ENCODE measurements around the gene SIGLECL1. TPM values are rescaled to one million over a fixed set of nuclear protein-coding genes. Genes with fewer than 3 reads are reported as not detected.

SIGLECL1 gene
- total and polyA plus RNA-seq, 4 donors, result 0.03 TPM; not detected in 3

DNA sequence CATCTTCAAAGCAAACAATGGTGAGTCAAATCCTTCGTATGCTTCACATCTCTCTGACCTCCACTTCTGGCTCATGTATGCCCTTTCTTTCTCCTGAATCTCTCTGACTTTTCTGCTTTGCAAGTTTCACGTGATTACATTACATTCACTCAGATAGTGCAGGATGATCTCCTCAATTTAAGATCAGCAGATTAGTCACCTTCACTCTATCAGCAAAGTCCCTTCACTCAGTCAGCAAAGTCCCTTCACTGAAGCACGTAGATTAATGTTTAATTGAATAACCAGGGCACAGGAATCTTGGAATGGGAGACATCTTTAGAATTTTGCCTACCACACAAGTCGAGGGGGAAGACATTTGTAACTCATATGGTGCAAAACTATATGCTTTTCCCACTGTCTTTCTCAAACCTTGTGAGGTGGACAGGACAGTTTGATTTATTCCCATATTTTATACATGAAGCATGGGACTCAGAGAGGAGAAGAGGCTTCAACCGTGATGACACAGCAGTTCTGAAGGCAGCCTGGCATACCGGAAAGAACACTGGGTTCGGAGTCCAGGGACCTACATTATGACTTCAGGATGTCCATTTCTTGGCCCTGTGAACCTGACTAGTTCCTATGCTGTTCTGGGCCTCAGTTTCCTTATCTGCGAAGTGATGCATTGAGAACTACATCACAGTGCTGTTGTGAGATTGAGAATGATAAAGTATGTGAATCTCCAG lies 23.3 kb downstream of the SIGLECL1 start:
- peaks cover 0 to 9% (median 0%) of the 10 kb centered on the region in 3 donors for H3K27me3 ChIP-seq (ENCODE audit: control insufficient read depth in 3 of 3, insufficient read depth in 3 of 3, low read length in 2 of 3)
- H3K36me3 ChIP-seq (ENCODE audit: control insufficient read depth in 4 of 4, insufficient read depth in 4 of 4, low read length in 4 of 4), result no peaks in the 10 kb centered on the region
- H3K4me3 ChIP-seq, result no peak overlapping the region
- no peak overlapping the region for H3K9ac ChIP-seq (ENCODE audit: insufficient read depth in 1 of 2, low read length in 2 of 2)
- ATAC-seq (ENCODE audit: insufficient read depth, low FRiP score) (no peak), DNase-seq (no peak)
- 77 to 88% methylated on average over 8 of the region's 8 CpGs for WGBS, 2 donors
- TF ChIP-seq, protein P1, sequence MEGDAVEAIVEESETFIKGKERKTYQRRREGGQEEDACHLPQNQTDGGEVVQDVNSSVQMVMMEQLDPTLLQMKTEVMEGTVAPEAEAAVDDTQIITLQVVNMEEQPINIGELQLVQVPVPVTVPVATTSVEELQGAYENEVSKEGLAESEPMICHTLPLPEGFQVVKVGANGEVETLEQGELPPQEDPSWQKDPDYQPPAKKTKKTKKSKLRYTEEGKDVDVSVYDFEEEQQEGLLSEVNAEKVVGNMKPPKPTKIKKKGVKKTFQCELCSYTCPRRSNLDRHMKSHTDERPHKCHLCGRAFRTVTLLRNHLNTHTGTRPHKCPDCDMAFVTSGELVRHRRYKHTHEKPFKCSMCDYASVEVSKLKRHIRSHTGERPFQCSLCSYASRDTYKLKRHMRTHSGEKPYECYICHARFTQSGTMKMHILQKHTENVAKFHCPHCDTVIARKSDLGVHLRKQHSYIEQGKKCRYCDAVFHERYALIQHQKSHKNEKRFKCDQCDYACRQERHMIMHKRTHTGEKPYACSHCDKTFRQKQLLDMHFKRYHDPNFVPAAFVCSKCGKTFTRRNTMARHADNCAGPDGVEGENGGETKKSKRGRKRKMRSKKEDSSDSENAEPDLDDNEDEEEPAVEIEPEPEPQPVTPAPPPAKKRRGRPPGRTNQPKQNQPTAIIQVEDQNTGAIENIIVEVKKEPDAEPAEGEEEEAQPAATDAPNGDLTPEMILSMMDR (IDR thresholded peaks at IDR 0.05; ENCODE audit: control extremely low read depth, extremely low read depth), result no peak
- H3K4me1 ChIP-seq (ENCODE audit: control insufficient read depth in 5 of 5, insufficient read depth in 5 of 5, low read length in 5 of 5), result no peaks in the 10 kb centered on the region
- H3K9me3 ChIP-seq (ENCODE audit: control insufficient read depth in 4 of 4, insufficient read depth in 3 of 4, low read length in 3 of 4), result peaks cover 0 to 2% (median 0%) of the 10 kb centered on the region in 4 donors
- no peak overlapping the region for H3K27ac ChIP-seq (ENCODE audit: low read depth in 1 of 2, low read length in 1 of 2)

DNA sequence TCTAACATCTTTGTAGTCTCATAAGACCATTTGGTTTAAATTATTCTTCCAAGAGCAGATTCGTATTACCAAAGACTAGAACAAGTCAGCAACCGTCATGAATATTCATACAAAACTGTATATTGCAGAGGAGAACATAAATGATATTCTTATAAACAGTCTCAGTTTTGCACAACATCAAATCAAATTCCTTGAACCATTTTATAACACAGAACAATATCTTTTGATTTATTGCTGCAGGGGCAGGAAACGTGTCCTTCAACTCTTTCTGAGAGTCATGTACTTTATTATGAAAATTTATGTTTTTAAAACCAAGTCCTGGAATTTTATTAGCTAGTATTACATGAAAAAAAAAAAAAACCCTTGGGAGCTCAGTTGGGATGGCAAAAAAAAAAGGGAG lies 26.2 kb downstream of the SIGLECL1 start:
- H3K9ac ChIP-seq (ENCODE audit: insufficient read depth in 1 of 2, low read length in 2 of 2), result no peak overlapping the region
- no peak overlapping the region for H3K4me3 ChIP-seq
- TF ChIP-seq, protein P1 (IDR thresholded peaks at IDR 0.05; ENCODE audit: control extremely low read depth, extremely low read depth), result no peak
- ATAC-seq (ENCODE audit: insufficient read depth, low FRiP score) (no peak), DNase-seq (no peak)
- WGBS, 2 donors, result 70 to 76% methylated on average over 3 of the region's 3 CpGs
- peaks cover 0 to 10% (median 0%) of the 10 kb centered on the region in 4 donors for H3K9me3 ChIP-seq (ENCODE audit: control insufficient read depth in 4 of 4, insufficient read depth in 3 of 4, low read length in 3 of 4)
- H3K36me3 ChIP-seq (ENCODE audit: control insufficient read depth in 4 of 4, insufficient read depth in 4 of 4, low read length in 4 of 4), result no peaks in the 10 kb centered on the region
- H3K27ac ChIP-seq (ENCODE audit: low read depth in 1 of 2, low read length in 1 of 2), result no peak overlapping the region
- H3K4me1 ChIP-seq (ENCODE audit: control insufficient read depth in 5 of 5, insufficient read depth in 5 of 5, low read length in 5 of 5), result no peaks in the 10 kb centered on the region
- peaks cover 0 to 6% (median 0%) of the 10 kb centered on the region in 3 donors for H3K27me3 ChIP-seq (ENCODE audit: control insufficient read depth in 3 of 3, insufficient read depth in 3 of 3, low read length in 2 of 3)

DNA sequence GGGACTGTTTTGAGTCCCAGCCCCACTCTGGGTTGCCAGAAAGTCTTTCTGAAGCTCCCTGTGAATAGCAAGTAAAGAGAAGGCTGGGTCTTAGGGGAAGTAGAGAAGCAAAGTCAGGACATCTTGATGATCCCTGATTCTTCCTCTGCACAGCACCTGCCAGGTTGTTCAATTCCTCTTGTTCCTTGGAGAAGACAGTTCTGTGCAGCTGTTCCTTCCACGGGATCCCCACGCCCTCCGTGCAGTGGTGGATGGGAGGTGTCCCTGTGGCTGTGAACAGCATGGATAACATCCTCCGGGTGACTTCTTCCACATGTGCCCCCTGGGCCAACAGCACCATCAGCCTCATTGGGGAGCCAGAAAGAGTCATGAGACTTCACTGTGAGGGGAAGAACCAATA lies 31.5 kb downstream of the SIGLECL1 start:
- peaks cover 0 to 16% (median 0%) of the 10 kb centered on the region in 4 donors for H3K9me3 ChIP-seq (ENCODE audit: control insufficient read depth in 4 of 4, insufficient read depth in 3 of 4, low read length in 3 of 4)
- whole genome bisulfite sequencing, 2 donors, result 84 to 89% methylated on average over 4 of the region's 4 CpGs
- TF ChIP-seq, protein P1 (IDR thresholded peaks at IDR 0.05; ENCODE audit: control extremely low read depth, extremely low read depth), result no peak
- H3K27ac ChIP-seq (ENCODE audit: low read depth in 1 of 2, low read length in 1 of 2), result no peak overlapping the region
- no peak overlapping the region for H3K9ac ChIP-seq (ENCODE audit: insufficient read depth in 1 of 2, low read length in 2 of 2)
- ATAC-seq (ENCODE audit: insufficient read depth, low FRiP score) (no peak), DNase-seq (no peak)
- H3K36me3 ChIP-seq (ENCODE audit: control insufficient read depth in 4 of 4, insufficient read depth in 4 of 4, low read length in 4 of 4), result no peaks in the 10 kb centered on the region
- no peak overlapping the region for H3K4me3 ChIP-seq
- peaks cover 0 to 4% (median 0%) of the 10 kb centered on the region in 3 donors for H3K27me3 ChIP-seq (ENCODE audit: control insufficient read depth in 3 of 3, insufficient read depth in 3 of 3, low read length in 2 of 3)
- H3K4me1 ChIP-seq (ENCODE audit: control insufficient read depth in 5 of 5, insufficient read depth in 5 of 5, low read length in 5 of 5), result no peaks in the 10 kb centered on the region

Measured in lung (tissue), 12 donors.